Measurements from ENCODE around the gene PDYN. TPM values are rescaled to one million over a fixed set of nuclear protein-coding genes. Genes with fewer than 3 reads are reported as not detected.

PDYN gene
- total and polyA plus RNA-seq, 9 of the 15 experiments (the other 6 are each of a cell fraction or from before 2014, with no cell fraction given) = not detected

GRCh38 chr20:1942486-1943274, 51.2 kb downstream of the PDYN start (continued):
- TF ChIP-seq MNT (conservative IDR thresholded peaks at IDR 0.05) = no peak
- TF ChIP-seq ZNF408 (CRISPR knock-in tag; IDR thresholded peaks at IDR 0.05; ENCODE audit: low read depth) = no peak
- TF ChIP-seq PYGO2 (tag; IDR thresholded peaks at IDR 0.05) = no peak
- no peak for TF ChIP-seq NFRKB (IDR thresholded peaks at IDR 0.05; ENCODE audit: low read depth)
- TF ChIP-seq PRMT5 (CRISPR knock-in tag; IDR thresholded peaks at IDR 0.05) = no peak
- TF ChIP-seq, protein P1, sequence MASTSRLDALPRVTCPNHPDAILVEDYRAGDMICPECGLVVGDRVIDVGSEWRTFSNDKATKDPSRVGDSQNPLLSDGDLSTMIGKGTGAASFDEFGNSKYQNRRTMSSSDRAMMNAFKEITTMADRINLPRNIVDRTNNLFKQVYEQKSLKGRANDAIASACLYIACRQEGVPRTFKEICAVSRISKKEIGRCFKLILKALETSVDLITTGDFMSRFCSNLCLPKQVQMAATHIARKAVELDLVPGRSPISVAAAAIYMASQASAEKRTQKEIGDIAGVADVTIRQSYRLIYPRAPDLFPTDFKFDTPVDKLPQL (IDR thresholded peaks at IDR 0.05; ENCODE audit: extremely low read depth, insufficient read length) = no peak
- no peak for TF ChIP-seq FOXJ3 (CRISPR knock-in tag; IDR thresholded peaks at IDR 0.05)
- TF ChIP-seq NCOA4 (IDR thresholded peaks at IDR 0.05; ENCODE audit: partially characterized antibody) = no peak

DNA sequence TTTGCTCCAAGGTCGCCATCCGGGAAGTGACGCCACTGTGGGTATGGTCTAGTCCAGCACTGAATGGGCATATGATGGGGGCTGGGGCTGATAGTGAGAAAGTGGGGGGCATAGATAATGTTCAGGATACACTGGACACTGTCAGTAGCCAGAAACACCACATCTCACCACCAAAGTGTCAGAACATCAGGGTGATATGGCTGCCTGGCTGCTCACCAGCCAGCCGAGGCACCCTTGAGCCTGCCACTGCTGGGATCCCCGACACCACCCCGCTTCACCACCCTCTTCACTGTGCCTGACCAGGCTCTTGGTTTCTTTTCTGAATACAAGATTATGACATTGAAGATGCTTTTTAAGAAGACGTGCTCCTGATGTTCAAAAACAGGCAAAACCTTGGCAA, 51.8 kb downstream of the PDYN start:
- DNase-seq (ENCODE audit: extremely low read depth in 1 of 4, low spot score in 3 of 4) (no peak), ATAC-seq (no peak), FAIRE-seq (no peak)
- ChIA-PET CTCF (ENCODE audit: low intra/inter-chr PET ratio) (no interaction called here), POLR2A (no interaction called here)
- H4K20me1 ChIP-seq (replicated peaks; ENCODE audit: control insufficient read depth, insufficient read depth, low read length) = no peaks in the 10 kb centered on the region; the same call in 1 of the 2 replicates
- no peak overlapping the region for H3K27ac ChIP-seq (ENCODE audit: extremely low read depth, low read depth, low read length)
- H3K4me3 ChIP-seq = no peak overlapping the region
- peaks cover 2 to 45% of the 10 kb centered on the region in 2 experiments; a peak in 3 of 5 replicates for H3K27me3 ChIP-seq (ENCODE audit: control insufficient read depth in 2 of 2, insufficient read depth in 2 of 2, low read length in 2 of 2)
- in situ Hi-C loops (cut with MboI) = no loop called here
- no peaks in the 10 kb centered on the region for H3K9me3 ChIP-seq (replicated peaks; ENCODE audit: control insufficient read depth, insufficient read depth, low read depth, low read length)
- no peak overlapping the region for H3K4me2 ChIP-seq (ENCODE audit: insufficient read depth, low read length)
- no peak overlapping the region for H2AFZ ChIP-seq (ENCODE audit: low read depth, low read length)
- intact Hi-C loops (cut with micrococcal nuclease) = no loop called here
- no peaks in the 10 kb centered on the region for H3K79me2 ChIP-seq (ENCODE audit: control insufficient read depth, insufficient read depth, low read length)
- 0% methylated on average over 6 of the region's 7 CpGs for WGBS (ENCODE audit: insufficient coverage, low coverage, missing lambda C conversion rate)
- no peaks in the 10 kb centered on the region for H3K4me1 ChIP-seq (replicated peaks in 1 of 2; ENCODE audit: control insufficient read depth in 2 of 2, insufficient read depth in 2 of 2, low read length in 2 of 2)
- H3K36me3 ChIP-seq (ENCODE audit: control insufficient read depth, insufficient read depth, low read length) = no peaks in the 10 kb centered on the region
- no peak overlapping the region for H3K9ac ChIP-seq (ENCODE audit: insufficient read depth in 1 of 2, low read depth in 2 of 2, low read length in 2 of 2)
- no TSS peak for BruUV-seq (replicated peaks)
- no peaks in the 10 kb centered on the region for H3K9me1 ChIP-seq (ENCODE audit: control insufficient read depth, insufficient read depth, low read length)
- no peak for TF ChIP-seq CBFB (CRISPR knock-in tag; IDR thresholded peaks at IDR 0.05)
- TF ChIP-seq ADNP (tag; IDR thresholded peaks at IDR 0.05) = no peak
- TF ChIP-seq EGR1 (conservative IDR thresholded peaks at IDR 0.05) = no peak
- TF ChIP-seq TRIM25 (IDR thresholded peaks at IDR 0.05; ENCODE audit: borderline replicate concordance) = no peak
- no peak for TF ChIP-seq PTBP1 (IDR thresholded peaks at IDR 0.05; ENCODE audit: low read depth, low read length)
- no peak for TF ChIP-seq CEBPB (tag; IDR thresholded peaks at IDR 0.05)
- TF ChIP-seq KLF6 (CRISPR knock-in tag; IDR thresholded peaks at IDR 0.05; ENCODE audit: borderline replicate concordance) = no peak
- no peak for TF ChIP-seq ERF (CRISPR knock-in tag; IDR thresholded peaks at IDR 0.05)
- no peak for TF ChIP-seq TEAD2 (tag; IDR thresholded peaks at IDR 0.05)
- TF ChIP-seq ZNF3 (CRISPR knock-in tag; IDR thresholded peaks at IDR 0.05) = no peak
- TF ChIP-seq MCM3 (IDR thresholded peaks at IDR 0.05) = no peak

Data from K562 (cell line).